ENCODE data around the gene KIF5C. TPM values are rescaled to one million over a fixed set of nuclear protein-coding genes. Genes with fewer than 3 reads are reported as not detected.

Gene KIF5C
- total and polyA plus RNA-seq, 2 of the 13 experiments (the other 11 are each of a cell fraction or from before 2014, with no cell fraction given) = 0.15 to 0.20 TPM

GRCh38 chr2:148903294-148903693, 28.3 kb downstream of the KIF5C start:
- peaks cover 1 to 30% of the 10 kb centered on the region in 2 experiments; a peak in 4 of 5 replicates for H3K27me3 ChIP-seq (ENCODE audit: control insufficient read depth in 1 of 2, insufficient read depth in 2 of 2, low read length in 2 of 2)
- H3K9ac ChIP-seq (ENCODE audit: insufficient read depth, low read depth, low read length) = no peak overlapping the region
- ATAC-seq (no peak), DNase-seq (ENCODE audit: low spot score) (no peak), FAIRE-seq (no peak)
- 15% methylated on average over 6 of the region's 6 CpGs for WGBS (ENCODE audit: low lambda C conversion rate)
- CTCF ChIA-PET (ENCODE audit: low intra/inter-chr PET ratio, low total read pairs) = interaction anchor here (0.6 kb wide), 1 partner anchor 27 kb away, joined by 3 read pairs; no protein-coding TSS in a partner anchor
- no TSS peak for BruUV-seq (replicated peaks)
- H3K79me2 ChIP-seq (ENCODE audit: insufficient read depth, low read length) = no peaks in the 10 kb centered on the region
- no peak overlapping the region for H3K4me3 ChIP-seq (replicated peaks in 1 of 3; ENCODE audit: insufficient read depth in 1 of 3, low read depth in 2 of 3, low read length in 3 of 3)
- H3K4me1 ChIP-seq (ENCODE audit: insufficient read depth, low read length) = no peaks in the 10 kb centered on the region
- no peak overlapping the region for H2AFZ ChIP-seq (ENCODE audit: low read length)
- no peak overlapping the region for H3K4me2 ChIP-seq (ENCODE audit: low read depth, low read length)
- intact Hi-C loops (cut with micrococcal nuclease; ENCODE audit: unreplicated experiment) (no loop called here), in situ Hi-C loops (cut with HindIII; ENCODE audit: extremely low pct_ligation_motif_present, low pct_unique_long_range_greater_than_20kb) (no loop called here)
- TF ChIP-seq ZNF136 (CRISPR knock-in tag; IDR thresholded peaks at IDR 0.05; ENCODE audit: low read depth) = no peak
- no peak for TF ChIP-seq ZNF816 (CRISPR knock-in tag; IDR thresholded peaks at IDR 0.05; ENCODE audit: borderline replicate concordance)
- no peak for TF ChIP-seq SIX4 (CRISPR knock-in tag; IDR thresholded peaks at IDR 0.05)
- TF ChIP-seq, protein P1, sequence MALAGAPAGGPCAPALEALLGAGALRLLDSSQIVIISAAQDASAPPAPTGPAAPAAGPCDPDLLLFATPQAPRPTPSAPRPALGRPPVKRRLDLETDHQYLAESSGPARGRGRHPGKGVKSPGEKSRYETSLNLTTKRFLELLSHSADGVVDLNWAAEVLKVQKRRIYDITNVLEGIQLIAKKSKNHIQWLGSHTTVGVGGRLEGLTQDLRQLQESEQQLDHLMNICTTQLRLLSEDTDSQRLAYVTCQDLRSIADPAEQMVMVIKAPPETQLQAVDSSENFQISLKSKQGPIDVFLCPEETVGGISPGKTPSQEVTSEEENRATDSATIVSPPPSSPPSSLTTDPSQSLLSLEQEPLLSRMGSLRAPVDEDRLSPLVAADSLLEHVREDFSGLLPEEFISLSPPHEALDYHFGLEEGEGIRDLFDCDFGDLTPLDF (CRISPR knock-in tag; IDR thresholded peaks at IDR 0.05) = no peak
- TF ChIP-seq RFX1 (IDR thresholded peaks at IDR 0.05) = no peak
- TF ChIP-seq ZNF558 (CRISPR knock-in tag; IDR thresholded peaks at IDR 0.05; ENCODE audit: borderline replicate concordance) = no peak
- TF ChIP-seq TCF7L2 (IDR thresholded peaks at IDR 0.05; ENCODE audit: low read depth, low read length) = no peak
- no peak for TF ChIP-seq ZNF607 (CRISPR knock-in tag; IDR thresholded peaks at IDR 0.05; ENCODE audit: borderline replicate concordance)
- TF ChIP-seq THYN1 (CRISPR knock-in tag; IDR thresholded peaks at IDR 0.05; ENCODE audit: borderline replicate concordance, low read depth) = no peak
- TF ChIP-seq MLLT10 (CRISPR knock-in tag; IDR thresholded peaks at IDR 0.05) = no peak
- peaks cover 6% of the 10 kb centered on the region for H3K9me3 ChIP-seq (ENCODE audit: low read length)
- H3K27ac ChIP-seq (ENCODE audit: extremely low read length, insufficient read depth, low read length) = no peak overlapping the region
- POLR2A ChIA-PET = no interaction called here
- H3K36me3 ChIP-seq (replicated peaks in 1 of 2; ENCODE audit: control insufficient read depth in 1 of 2, insufficient read depth in 2 of 2, low read length in 2 of 2) = no peaks in the 10 kb centered on the region
- no peaks in the 10 kb centered on the region for H4K20me1 ChIP-seq (ENCODE audit: insufficient read depth, low read length)
